Activated CD4-positive, CD25-positive, alpha-beta regulatory T cell treated with anti-CD3 and anti-CD28 coated beads, Interleukin-2, amount 50 U/mL, for 72 hours (primary cell): ENCODE measurements around the gene SNAPC4.
A peak's percentile ranks its signal among the peaks of the same experiment; 100 is the strongest.
"Not testable (repeated sequence)": the region's sequence is repeated elsewhere in the genome, so short reads cannot be mapped to it uniquely, and the experiment has no call there.

Source experiments
- DNase-seq: peaks from one replicate; pipeline ENCODE4 v3.0.0; 2021

SNAPC4 gene

DNA sequence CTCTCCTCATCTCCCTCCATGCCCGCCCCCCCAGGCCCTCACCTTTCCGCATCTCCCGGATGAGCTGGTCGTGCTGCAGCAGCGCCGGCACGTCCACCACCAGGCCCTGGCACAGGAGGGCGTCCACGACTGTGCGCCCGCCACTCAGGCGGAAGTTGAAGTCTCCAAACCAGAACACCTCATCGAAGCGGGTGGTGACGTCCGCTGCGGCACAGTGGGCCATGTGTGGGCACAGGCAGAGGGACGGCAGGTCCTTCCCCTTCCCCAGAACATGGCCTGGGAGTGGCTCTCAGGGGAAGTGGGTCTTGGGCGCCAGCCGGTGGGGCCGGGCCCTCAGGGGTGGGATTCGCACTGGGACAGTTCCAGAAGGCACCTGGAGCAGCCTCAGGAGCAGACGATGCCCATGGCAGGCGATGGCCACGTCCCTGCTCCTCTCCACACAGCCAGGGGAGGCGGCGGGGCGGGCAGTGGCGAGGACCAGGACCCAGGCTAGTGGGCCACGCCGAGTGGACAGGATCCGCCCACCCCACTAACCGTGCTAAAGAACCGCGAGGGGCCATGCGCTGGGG is 31.9 kb upstream of the SNAPC4 start:
- DNase-seq = no peak

DNA sequence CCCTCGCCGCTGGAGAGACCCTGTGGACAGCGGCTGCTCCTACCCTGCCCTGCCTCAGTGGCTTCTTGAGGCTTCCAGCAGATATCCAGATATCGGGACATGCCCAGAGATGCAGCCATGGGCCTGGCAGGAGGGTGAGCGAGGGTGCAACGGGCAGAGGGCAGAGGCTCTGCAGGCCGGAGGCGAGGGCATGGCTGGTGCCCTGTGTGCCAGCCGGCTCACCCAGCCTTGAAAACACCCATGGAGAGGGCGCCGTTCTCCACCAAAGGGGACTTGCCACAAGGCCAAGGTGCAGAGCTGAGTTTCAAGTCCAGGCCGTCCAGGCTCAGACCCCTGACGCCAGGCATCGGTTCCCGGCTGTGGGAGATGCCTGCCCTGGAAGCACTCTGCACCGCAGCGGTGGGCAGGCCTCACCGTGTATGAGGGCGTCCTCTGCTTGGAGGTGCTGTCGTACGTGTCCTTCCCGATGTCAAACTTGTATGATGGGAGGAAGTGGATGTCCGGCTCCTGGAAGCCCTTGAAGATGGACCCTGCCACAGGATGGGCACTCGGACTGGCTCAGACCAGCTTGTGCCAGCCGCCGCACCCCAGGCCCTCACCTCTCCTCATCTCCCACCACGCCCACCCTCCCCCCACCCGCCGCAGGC is 30.7 kb upstream of the SNAPC4 start:
- DNase-seq = no peak

DNA sequence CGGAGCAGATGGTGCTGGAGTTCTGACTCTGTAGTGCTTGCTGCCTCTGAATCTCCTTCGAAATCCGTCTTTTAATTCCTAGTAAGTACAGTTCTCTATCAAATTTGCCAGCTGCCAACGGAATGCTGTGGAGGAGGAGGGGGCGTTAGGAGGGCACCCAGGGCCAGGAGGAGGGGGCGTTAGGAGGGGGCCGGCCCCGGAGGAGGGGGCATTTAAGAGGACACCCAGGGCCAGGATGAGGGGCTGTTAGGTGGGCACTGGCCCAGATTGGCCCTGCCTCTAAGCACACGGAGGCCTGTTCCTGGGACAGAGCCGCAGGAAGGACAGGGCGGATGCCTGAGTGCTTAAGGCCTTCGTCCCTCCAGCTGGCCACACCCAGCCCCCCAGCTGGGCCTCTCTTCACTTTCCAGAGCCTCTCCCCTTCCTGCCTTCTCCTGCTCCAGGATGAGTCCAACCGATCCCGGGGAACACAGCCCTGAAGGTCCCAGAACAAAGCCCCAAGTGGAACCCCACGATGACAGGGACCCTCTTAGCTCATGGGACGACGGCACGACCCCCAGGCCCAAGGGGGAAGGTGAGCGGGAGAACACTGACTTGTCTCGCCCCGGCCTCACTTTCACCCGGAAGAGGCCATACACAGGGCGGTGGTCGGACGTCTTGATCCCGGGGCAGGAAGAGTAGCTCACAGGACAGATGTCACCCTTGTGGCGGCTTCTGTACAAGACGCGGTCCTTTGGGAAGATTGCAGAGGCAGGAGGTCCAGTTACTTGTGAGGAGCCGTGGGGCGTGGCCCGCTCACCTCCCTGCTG is 29.9 kb upstream of the SNAPC4 start:
- no peak for DNase-seq

GRCh38 chr9:136429075-136429628 is 29.2 kb upstream of the SNAPC4 start:
- no peak for DNase-seq

GRCh38 chr9:136426787-136427186 is 26.8 kb upstream of the SNAPC4 start:
- no peak for DNase-seq

DNA sequence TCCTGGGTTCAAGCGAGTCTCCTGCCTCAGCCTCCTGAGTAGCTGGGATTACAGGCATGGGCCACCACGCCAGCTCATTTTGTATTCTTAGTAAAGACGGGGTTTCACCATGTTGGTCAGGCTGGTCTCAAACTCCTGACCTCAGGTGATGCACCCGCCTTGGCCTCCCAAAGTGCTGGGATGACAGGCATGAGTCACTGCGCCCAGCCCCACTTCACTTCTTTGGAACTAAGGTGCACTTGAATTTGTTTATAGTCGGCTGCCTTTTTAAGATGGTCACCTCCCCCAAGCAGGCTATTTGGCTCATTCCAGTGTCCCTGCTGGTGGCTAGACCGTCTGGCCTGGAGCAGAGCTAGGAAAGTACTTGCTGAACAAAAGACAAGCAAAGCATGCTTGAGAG is 25.4 kb upstream of the SNAPC4 start:
- DNase-seq = not testable (repeated sequence)

DNA sequence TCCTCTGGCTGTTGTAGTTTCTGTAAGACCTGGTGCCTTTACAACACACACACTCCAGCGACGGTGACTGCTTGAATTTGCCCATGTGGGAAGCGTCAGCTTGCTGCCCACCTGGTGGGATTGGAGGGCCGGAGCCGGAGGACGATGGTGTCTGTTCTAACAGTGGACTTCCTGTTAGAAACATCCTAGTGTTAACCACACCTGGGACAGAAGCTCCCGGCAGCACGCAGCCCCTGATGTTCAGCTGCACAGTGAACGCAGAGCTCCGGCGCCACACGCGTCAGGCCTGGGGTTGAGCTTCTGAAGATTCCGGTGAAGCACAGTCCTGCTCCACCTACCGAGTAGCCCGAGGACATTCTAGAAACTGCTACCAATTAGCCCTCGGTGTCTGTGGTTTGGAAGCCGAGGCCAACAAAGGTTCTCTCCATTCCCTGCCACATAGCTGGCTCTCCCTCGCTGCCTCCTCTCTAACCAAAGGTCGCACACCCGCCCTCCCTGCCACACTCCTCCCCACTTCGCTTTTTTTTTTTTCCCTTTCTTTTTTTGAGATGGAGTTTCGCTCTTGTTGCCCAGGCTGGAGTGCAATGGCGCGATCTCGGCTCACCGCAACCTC is 24.9 kb upstream of the SNAPC4 start:
- DNase-seq = no peak

- DNase-seq = no peak
These were observed 23.6 kb upstream of the SNAPC4 start for GRCh38 chr9:136423432-136424146.

- no peak for DNase-seq
These were observed 22.9 kb upstream of the SNAPC4 start for GRCh38 chr9:136422876-136423275.

DNA sequence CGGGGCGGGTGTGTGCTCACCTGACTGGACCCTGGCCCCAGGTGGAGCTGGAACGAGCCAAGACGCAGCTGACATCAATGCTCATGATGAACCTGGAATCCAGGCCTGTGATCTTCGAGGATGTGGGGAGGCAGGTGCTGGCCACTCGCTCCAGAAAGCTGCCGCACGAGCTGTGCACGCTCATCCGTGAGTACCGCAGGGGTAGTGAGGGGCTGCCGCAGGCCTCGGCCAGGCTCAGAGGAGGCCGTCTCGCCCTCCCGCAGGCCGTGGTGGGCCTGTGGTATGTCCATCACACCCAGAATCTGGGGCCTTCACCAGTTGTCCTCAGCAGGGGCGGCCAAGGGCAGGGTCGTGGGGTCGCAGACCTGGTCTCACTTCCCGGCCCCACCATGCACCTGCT is 21.8 kb upstream of the SNAPC4 start:
- DNase-seq = no peak

DNA sequence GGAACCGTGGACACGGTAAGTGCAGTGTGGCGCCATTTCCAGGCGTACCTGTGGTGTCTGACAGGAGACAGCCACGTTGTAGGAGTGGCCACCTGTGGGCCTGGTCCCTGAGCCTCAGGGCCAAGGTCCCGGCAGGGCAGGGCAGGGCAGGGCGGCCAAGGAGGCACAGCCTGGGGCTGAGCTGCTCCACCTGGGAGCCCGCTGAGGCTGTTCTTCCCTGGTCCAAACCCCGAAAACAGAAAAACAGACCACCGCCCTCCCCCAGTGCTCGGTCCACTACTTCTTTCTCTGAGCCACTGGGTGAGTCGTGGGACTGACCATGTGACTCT is 19.1 kb upstream of the SNAPC4 start:
- DNase-seq = no peak

- DNase-seq = no peak
These were observed 18.5 kb upstream of the SNAPC4 start for GRCh38 chr9:136418182-136419091.

DNA sequence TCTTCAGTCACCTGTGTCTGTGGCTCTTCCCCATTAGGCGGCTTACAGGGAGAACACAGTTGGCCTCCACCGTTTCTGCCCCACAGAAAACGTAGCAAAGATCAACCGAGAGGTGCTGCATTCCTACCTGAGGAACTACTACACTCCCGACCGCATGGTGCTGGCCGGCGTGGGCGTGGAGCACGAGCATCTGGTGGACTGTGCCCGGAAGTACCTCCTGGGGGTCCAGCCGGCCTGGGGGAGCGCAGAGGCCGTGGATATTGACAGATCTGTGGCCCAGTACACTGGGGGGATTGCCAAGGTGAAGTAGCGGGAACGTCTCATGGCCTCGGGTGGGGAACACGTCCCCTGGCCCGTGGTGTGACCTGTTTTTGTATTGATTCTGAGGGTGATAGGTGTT is 16.9 kb upstream of the SNAPC4 start:
- no peak for DNase-seq

- DNase-seq = no peak
These were observed 16.5 kb upstream of the SNAPC4 start for GRCh38 chr9:136416427-136416826.

GRCh38 chr9:136412962-136413361 is 13.0 kb upstream of the SNAPC4 start:
- DNase-seq = no peak

- no peak for DNase-seq
These were observed 11.4 kb upstream of the SNAPC4 start for GRCh38 chr9:136411378-136411777.

GRCh38 chr9:136410500-136411287 is 10.7 kb upstream of the SNAPC4 start, which contains the start of the genes ENTR1 and PMPCA:
Gene ENTR1 (minus strand): TSS chr9:136410614. CDS start chr9:136410397, 217 bp downstream.
Gene PMPCA (plus strand): TSS chr9:136410658. CDS start chr9:136410669, 11 bp downstream.
- peak; percentile 98 for DNase-seq

DNA sequence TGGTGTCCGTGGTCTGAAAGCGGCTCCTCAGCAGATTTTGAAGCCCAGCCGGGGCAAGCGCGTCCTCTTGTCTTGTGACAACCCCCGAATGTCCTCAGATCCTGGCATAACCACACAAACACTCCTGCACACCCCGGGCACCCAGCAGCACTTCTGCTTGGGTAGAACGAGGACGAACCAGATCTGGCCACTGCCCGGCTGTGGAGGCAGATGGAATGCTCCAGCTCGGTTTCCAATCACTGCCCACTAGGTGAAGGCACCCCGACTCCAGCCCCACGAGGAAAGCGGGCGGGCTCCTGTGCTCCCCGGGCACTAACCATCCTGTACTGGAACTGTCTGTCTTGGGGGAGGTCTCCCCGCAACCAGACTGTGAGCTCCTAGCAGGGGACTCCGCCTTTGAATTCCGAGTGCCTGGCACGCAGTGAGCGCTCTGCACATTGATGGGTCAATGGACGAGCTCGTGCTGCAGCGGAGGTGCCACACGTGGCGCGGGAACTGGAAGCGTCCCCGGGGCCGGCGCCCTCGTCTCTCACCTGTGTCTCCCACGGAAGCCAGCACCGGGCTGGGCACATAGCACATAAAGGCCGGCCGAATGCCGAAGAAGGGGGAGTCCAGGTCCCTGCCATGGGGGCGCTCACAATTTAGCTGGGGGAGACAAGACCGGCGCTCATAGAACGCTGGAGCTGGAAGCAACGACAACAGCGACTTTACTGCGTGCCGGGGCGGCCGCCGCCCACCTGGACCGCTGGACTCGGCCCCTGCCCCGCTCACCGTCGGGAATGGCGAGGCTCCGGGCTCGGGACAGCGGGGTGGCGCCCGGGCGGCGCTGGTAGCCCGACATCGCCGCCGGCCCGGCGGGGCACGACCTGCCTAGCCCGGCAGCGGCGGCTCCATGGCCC is 9.8 kb upstream of the SNAPC4 start:
- DNase-seq = peak; percentile 51

DNA sequence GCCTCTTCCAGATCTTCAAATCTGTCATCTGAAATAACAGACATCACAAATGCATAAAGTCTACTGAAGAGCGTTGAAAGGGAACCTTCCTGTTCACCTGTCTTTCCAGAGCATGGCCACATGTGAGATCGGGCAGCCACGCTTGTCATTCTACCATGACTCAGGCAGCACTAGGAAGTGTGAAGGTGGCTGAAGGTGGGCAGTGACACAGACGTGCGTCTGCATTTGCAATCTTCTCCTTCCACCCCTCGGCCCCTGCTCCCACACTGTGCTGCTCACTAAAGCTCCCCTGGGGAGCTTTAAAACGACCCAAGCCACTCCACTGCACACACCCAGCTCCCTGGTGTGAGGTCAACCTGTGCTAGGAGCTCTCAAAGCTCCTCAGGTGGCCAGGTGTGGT is 7.9 kb upstream of the SNAPC4 start:
- DNase-seq = no peak

DNA sequence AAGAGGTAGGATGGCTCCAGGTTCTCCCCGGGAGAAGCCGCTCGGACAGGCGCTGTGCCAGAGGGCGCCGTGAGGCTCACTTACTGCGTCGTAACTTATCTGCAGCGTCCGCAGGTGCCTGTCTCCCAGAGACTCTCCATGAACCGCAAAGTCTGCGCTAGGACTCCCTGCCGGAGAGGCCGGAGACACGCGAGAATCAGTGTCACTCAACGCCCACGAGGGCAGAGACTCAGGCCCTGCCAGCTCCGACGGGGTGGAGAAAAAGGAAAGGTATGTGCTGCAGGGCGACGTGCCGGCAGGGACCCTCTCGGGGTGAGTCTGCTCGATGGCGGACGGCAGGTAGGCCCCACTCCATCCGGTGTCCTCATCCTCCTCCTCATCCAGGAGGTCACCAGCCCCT is 7.1 kb upstream of the SNAPC4 start:
- not testable (repeated sequence) for DNase-seq
